Thoracic aorta (tissue), 2 donors: ENCODE data around the gene LRP1B. TPM values are rescaled to one million over a fixed set of nuclear protein-coding genes. Genes with fewer than 3 reads are reported as not detected.

Source experiments
- ATAC-seq: fragments of 150-250 bp; one replicate; pipeline ENCODE4 v1.8.0; 2017; ENCODE audit warnings: low read depth; ENCODE audit not compliant: insufficient number of reproducible peaks, low FRiP score
- DNase-seq: peaks from one replicate; pipeline ENCODE4 v3.0.0-alpha.2; 2020; ENCODE audit warnings: low spot score
- H3K27ac ChIP-seq, 2 donors: fragments of 200-600 bp; sonication (generic); 1 replicate in 1 of 2; 2 replicates in 1 of 2; pipeline ENCODE4 v1.5.1; 2016; ENCODE audit warnings: mild to moderate bottlenecking in 2 of 2, moderate library complexity in 2 of 2
- H3K27me3 ChIP-seq: fragments of 200-600 bp; sonication (generic); replicated peaks from 2 replicates; pipeline ENCODE4 v1.6.0; 2016; ENCODE audit warnings: mild to moderate bottlenecking; ENCODE audit not compliant: insufficient read depth
- H3K36me3 ChIP-seq: fragments of 200-600 bp; sonication (generic); one replicate; pipeline ENCODE4 v1.5.1; 2016
- H3K4me1 ChIP-seq, 2 donors: fragments of 200-600 bp; sonication (generic); 1 replicate in 1 of 2; 2 replicates in 1 of 2; pipeline versions ENCODE4 v1.5.1 to v1.6.0; 2016; ENCODE audit warnings: low read depth in 2 of 2, mild to moderate bottlenecking in 1 of 2; ENCODE audit not compliant: control insufficient read depth in 1 of 2
- H3K4me3 ChIP-seq: fragments of 200-600 bp; sonication (generic); 2 replicates; pipeline ENCODE4 v1.5.1; 2016; ENCODE audit warnings: mild to moderate bottlenecking
- H3K9me3 ChIP-seq: fragments of 200-600 bp; sonication (generic); 2 replicates; pipeline ENCODE4 v1.5.1; 2016
- CTCF ChIP-seq: fragments of 200-600 bp; sonication (generic); IDR thresholded peaks from one replicate; pipeline ENCODE4 v1.5.1; 2019; ENCODE audit warnings: antibody characterized with exemption
- total RNA-seq, 2 donors: library from RNA; depleted of rRNA; stranded (reverse); fragments of >200 nt; gene quantifications; one replicate each; pipeline versions ENCODE4 v1.1.0 to v1.2.3, GENCODE V29; 2016

The LRP1B gene
- total RNA-seq, 2 donors from 2014 or later: 0.27 to 0.28 TPM

DNA sequence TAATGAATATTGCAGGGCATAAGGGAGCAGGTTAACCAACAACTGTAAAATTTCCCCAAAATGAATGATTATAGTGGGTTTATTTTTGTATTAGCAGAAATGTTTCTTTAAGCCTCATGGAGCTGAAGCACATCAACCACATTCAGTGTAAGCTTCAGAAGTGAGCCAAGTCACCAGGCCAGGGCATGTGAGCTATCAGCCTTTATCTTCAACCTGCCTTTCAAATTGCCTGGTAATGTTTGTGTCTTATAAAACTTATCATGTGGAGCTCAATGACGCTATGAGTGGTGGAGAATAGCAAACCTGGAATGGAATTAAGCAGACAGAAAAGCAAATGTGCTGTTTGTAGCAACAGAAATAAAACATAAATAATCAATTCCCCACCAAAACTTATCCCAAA lies 1068.4 kb downstream of the LRP1B start:
- H3K4me1 ChIP-seq: no peaks in the 10 kb centered on the region
- DNase-seq (no peak), ATAC-seq (no peak)
- no peak overlapping the region for H3K4me3 ChIP-seq
- H3K27me3 ChIP-seq: no peaks in the 10 kb centered on the region
- TF ChIP-seq CTCF: no peak
- H3K9me3 ChIP-seq: no peaks in the 10 kb centered on the region
- H3K36me3 ChIP-seq: no peaks in the 10 kb centered on the region
- H3K27ac ChIP-seq: no peak overlapping the region

GRCh38 chr2:141062031-141062430 lies 1068.8 kb downstream of the LRP1B start:
- Histone ChIP-seq H3K27me3 (no peaks in the 10 kb centered on the region), H3K9me3 (no peaks in the 10 kb centered on the region), H3K36me3 (no peaks in the 10 kb centered on the region), H3K27ac (no peak overlapping the region), H3K4me3 (no peak overlapping the region), H3K4me1 (no peaks in the 10 kb centered on the region)
- no peak for ATAC-seq
- TF ChIP-seq CTCF: no peak
- no peak for DNase-seq

DNA sequence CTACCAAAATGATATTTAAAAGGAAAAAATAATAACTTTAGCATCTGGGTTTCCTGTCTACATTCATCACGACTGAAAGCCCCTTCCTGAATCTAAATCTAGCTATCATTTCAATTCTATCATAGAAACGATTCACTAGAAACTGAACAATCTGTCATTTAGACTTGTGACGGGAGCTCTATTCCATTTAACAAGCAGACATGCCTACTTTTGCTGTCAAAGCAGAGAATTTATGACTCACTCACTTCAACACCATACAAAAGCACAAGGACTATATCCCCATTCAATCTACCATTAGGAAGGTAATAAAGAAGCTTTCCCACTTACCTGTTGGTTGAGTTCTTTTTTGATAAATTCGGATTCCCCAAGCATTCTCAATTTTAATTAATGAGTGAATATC lies 1072.3 kb downstream of the LRP1B start:
- TF ChIP-seq CTCF: no peak
- no peak for ATAC-seq
- no peak overlapping the region for H3K27ac ChIP-seq
- H3K9me3 ChIP-seq: no peaks in the 10 kb centered on the region
- H3K4me1 ChIP-seq: no peaks in the 10 kb centered on the region
- DNase-seq: no peak
- H3K4me3 ChIP-seq: no peak overlapping the region
- no peaks in the 10 kb centered on the region for H3K36me3 ChIP-seq
- no peaks in the 10 kb centered on the region for H3K27me3 ChIP-seq

- Histone ChIP-seq H3K27ac (no peak overlapping the region), H3K9me3 (no peaks in the 10 kb centered on the region), H3K36me3 (no peaks in the 10 kb centered on the region), H3K4me1 (no peaks in the 10 kb centered on the region), H3K4me3 (no peak overlapping the region), H3K27me3 (no peaks in the 10 kb centered on the region)
- ATAC-seq (no peak), DNase-seq (no peak)
- TF ChIP-seq CTCF: no peak
Measured at GRCh38 chr2:141055531-141055930, 1075.3 kb downstream of the LRP1B start.

GRCh38 chr2:141048951-141049350 lies 1081.9 kb downstream of the LRP1B start:
- Histone ChIP-seq H3K27ac (no peak overlapping the region), H3K36me3 (no peaks in the 10 kb centered on the region), H3K27me3 (no peaks in the 10 kb centered on the region), H3K4me3 (no peak overlapping the region), H3K9me3 (no peaks in the 10 kb centered on the region), H3K4me1 (no peaks in the 10 kb centered on the region)
- DNase-seq (no peak), ATAC-seq (no peak)
- TF ChIP-seq CTCF: no peak
